Ishikawa (cell line): ENCODE measurements around the gene DACH1.

Source experiments
- CEBPB ChIP-seq: IDR thresholded peaks from 2 replicates; pipeline ENCODE4 v1.6.1; 2012
- CREB1 ChIP-seq: IDR thresholded peaks from 2 replicates; pipeline ENCODE4 v1.6.1; 2012; ENCODE audit warnings: low read depth
- EP300 ChIP-seq: IDR thresholded peaks from 2 replicates; pipeline ENCODE4 v1.6.1; 2012; ENCODE audit warnings: borderline replicate concordance
- FOXM1 ChIP-seq: IDR thresholded peaks from 2 replicates; pipeline ENCODE4 v1.6.1; 2012; ENCODE audit warnings: low read depth, borderline replicate concordance
- MAX ChIP-seq: IDR thresholded peaks from 2 replicates; pipeline ENCODE4 v1.6.1; 2012
- NFIC ChIP-seq: IDR thresholded peaks from 2 replicates; pipeline ENCODE4 v1.6.1; 2012
- RAD21 ChIP-seq: IDR thresholded peaks from 2 replicates; pipeline ENCODE4 v1.6.1; 2012; ENCODE audit warnings: low read depth
- TAF1 ChIP-seq: IDR thresholded peaks from 2 replicates; pipeline ENCODE4 v1.6.1; 2012; ENCODE audit warnings: low read depth, mild to moderate bottlenecking
- TCF12 ChIP-seq: IDR thresholded peaks from 2 replicates; pipeline ENCODE4 v1.6.1; 2012; ENCODE audit warnings: low read depth
- USF1 ChIP-seq: IDR thresholded peaks from 2 replicates; pipeline ENCODE4 v1.6.1; 2012
- YY1 ChIP-seq: IDR thresholded peaks from 2 replicates; pipeline ENCODE4 v1.6.1; 2012; ENCODE audit warnings: low read depth
- ZBTB7A ChIP-seq: IDR thresholded peaks from 2 replicates; pipeline ENCODE4 v1.6.1; 2012; ENCODE audit warnings: low read depth
- TF ChIP-seq, protein P1 (sequence below): IDR thresholded peaks from 2 replicates; pipeline ENCODE4 v1.6.1; 2012; ENCODE audit warnings: low read depth, mild to moderate bottlenecking

DNA sequence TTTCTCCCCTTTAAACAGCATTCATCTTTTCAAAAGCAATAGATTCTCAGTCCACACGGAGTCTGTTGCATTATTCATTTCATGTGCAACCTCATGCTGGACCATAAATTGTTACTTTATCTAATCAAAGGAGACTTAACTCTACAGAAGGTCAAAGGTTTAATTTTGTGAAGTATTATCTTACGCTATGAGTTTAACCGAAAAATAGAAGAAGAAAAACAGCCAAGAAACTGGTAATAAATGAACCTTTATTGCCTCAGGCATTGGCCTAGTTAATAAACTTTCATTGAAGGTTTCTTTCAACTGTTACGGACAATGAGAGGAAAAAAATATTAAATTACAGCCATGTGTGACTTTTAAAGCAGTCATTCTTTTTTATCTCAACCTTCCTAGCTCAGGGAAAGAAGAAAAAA is 223.6 kb downstream of the DACH1 start:
- TF ChIP-seq YY1 (no peak), CREB1 (no peak), EP300 (no peak), MAX (no peak), TAF1 (no peak), USF1 (no peak), FOXM1 (no peak), RAD21 (no peak), NFIC (no peak), ZBTB7A (no peak), CEBPB (no peak), TCF12 (no peak)
- TF ChIP-seq, protein P1, sequence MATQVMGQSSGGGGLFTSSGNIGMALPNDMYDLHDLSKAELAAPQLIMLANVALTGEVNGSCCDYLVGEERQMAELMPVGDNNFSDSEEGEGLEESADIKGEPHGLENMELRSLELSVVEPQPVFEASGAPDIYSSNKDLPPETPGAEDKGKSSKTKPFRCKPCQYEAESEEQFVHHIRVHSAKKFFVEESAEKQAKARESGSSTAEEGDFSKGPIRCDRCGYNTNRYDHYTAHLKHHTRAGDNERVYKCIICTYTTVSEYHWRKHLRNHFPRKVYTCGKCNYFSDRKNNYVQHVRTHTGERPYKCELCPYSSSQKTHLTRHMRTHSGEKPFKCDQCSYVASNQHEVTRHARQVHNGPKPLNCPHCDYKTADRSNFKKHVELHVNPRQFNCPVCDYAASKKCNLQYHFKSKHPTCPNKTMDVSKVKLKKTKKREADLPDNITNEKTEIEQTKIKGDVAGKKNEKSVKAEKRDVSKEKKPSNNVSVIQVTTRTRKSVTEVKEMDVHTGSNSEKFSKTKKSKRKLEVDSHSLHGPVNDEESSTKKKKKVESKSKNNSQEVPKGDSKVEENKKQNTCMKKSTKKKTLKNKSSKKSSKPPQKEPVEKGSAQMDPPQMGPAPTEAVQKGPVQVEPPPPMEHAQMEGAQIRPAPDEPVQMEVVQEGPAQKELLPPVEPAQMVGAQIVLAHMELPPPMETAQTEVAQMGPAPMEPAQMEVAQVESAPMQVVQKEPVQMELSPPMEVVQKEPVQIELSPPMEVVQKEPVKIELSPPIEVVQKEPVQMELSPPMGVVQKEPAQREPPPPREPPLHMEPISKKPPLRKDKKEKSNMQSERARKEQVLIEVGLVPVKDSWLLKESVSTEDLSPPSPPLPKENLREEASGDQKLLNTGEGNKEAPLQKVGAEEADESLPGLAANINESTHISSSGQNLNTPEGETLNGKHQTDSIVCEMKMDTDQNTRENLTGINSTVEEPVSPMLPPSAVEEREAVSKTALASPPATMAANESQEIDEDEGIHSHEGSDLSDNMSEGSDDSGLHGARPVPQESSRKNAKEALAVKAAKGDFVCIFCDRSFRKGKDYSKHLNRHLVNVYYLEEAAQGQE: no peak
